B cell (primary cell): ENCODE measurements around the gene SCN3B. TPM values are rescaled to one million over a fixed set of nuclear protein-coding genes. Genes with fewer than 3 reads are reported as not detected.

Experiments used
- ATAC-seq: fragments of 200-7000 bp; cut with Tn5 transposase; one replicate; pipeline ENCODE4 v1.10.0; 2021; ENCODE audit warnings: low read depth, mild to moderate bottlenecking, moderate number of reproducible peaks, moderate library complexity
- CTCF ChIA-PET: fragments of 350-600 bp; sonication (Branson Sonifier 250); formaldehyde crosslinking; loops from one replicate; lab custom pipeline; 2021; ENCODE audit warnings: antibody characterized with exemption, inconsistent platforms; lab: Charles Lee
- POLR2A ChIA-PET: fragments of 350-600 bp; sonication (Branson Sonifier 250); formaldehyde crosslinking; loops from one replicate; lab custom pipeline; 2021; ENCODE audit warnings: antibody characterized with exemption; lab: Charles Lee
- DNase-seq: peaks from one replicate; pipeline ENCODE4 v3.0.0; 2013
- H2AFZ ChIP-seq: 2 replicates; pipeline ENCODE4 v1.6.1; 2012; ENCODE audit warnings: mild to moderate bottlenecking, low read depth, low read length; ENCODE audit not compliant: insufficient read depth, poor library complexity, severe bottlenecking
- H3K27ac ChIP-seq, 2 donors: 1 replicate in 1 of 2; 2 replicates in 1 of 2; pipeline ENCODE4 v1.5.1; 2012 to 2013; ENCODE audit warnings: low read length in 2 of 2, mild to moderate bottlenecking in 2 of 2, moderate library complexity in 1 of 2
- H3K27me3 ChIP-seq, 4 experiments: fragments of 200-600 bp in 1 of 4; sonication (generic) in 1 of 4; replicated peaks in 1 of 4; 1 replicate in 2 of 4; 2 replicates in 2 of 4; pipeline versions ENCODE4 v1.6.1 to v1.7.0; 2013 to 2016; ENCODE audit warnings: low read length in 3 of 4, mild to moderate bottlenecking in 2 of 4, mixed read lengths in 1 of 4, moderate library complexity in 1 of 4; ENCODE audit not compliant: insufficient read depth in 4 of 4, control insufficient read depth in 3 of 4; ENCODE audit errors: control extremely low read depth in 1 of 4
- H3K36me3 ChIP-seq, 2 experiments: replicated peaks in 1 of 2; 1 replicate in 1 of 2; 2 replicates in 1 of 2; pipeline versions ENCODE4 v1.6.1 to v1.7.1; 2013; ENCODE audit warnings: low read length in 1 of 2; ENCODE audit not compliant: insufficient read depth in 2 of 2, control insufficient read depth in 1 of 2; ENCODE audit errors: control extremely low read depth in 1 of 2, extremely low read depth in 1 of 2
- H3K4me1 ChIP-seq, 2 donors: fragments of 200-600 bp in 1 of 2; sonication (generic) in 1 of 2; 1 replicate in 1 of 2; 2 replicates in 1 of 2; pipeline versions ENCODE4 v1.5.1 to v1.6.1; 2013 to 2017; ENCODE audit warnings: low read length in 2 of 2; ENCODE audit not compliant: control insufficient read depth in 2 of 2, insufficient read depth in 2 of 2
- H3K4me2 ChIP-seq: replicated peaks from 2 replicates; pipeline ENCODE3; 2012; ENCODE audit warnings: mild to moderate bottlenecking, low read depth, low read length; ENCODE audit not compliant: poor library complexity, severe bottlenecking
- H3K4me3 ChIP-seq, 5 experiments: fragments of 200-600 bp in 1 of 5; sonication (generic) in 1 of 5; 1 replicate in 3 of 5; 2 replicates in 2 of 5; pipeline versions ENCODE4 v1.5.1 to v1.7.0; 2011 to 2016; ENCODE audit warnings: low read length in 4 of 5, mild to moderate bottlenecking in 4 of 5, low read depth in 2 of 5, control low read depth in 1 of 5, moderate library complexity in 1 of 5; ENCODE audit not compliant: insufficient read depth in 1 of 5; ENCODE audit errors: control extremely low read depth in 1 of 5, extremely low read depth in 1 of 5
- H3K79me2 ChIP-seq: fragments of 200-600 bp; sonication (generic); one replicate; pipeline ENCODE4 v1.6.0; 2016; ENCODE audit warnings: low read length; ENCODE audit not compliant: control insufficient read depth, insufficient read depth
- H3K9ac ChIP-seq: fragments of 200-600 bp; sonication (generic); 2 replicates; pipeline ENCODE4 v1.6.1; 2017; ENCODE audit warnings: mild to moderate bottlenecking, low read length, moderate library complexity
- H3K9me3 ChIP-seq, 3 donors: one replicate each; pipeline versions ENCODE4 v1.6.1 to v1.7.1; 2013; ENCODE audit warnings: low read length in 2 of 3; ENCODE audit not compliant: control insufficient read depth in 2 of 3, insufficient read depth in 1 of 3; ENCODE audit errors: control extremely low read depth in 1 of 3
- H4K20me1 ChIP-seq: 2 replicates; pipeline ENCODE4 v1.6.0; 2012; ENCODE audit warnings: mild to moderate bottlenecking, low read length; ENCODE audit not compliant: insufficient read depth, control insufficient read depth, poor library complexity, severe bottlenecking
- H3K27ac Mint-ChIP-seq: one replicate; pipeline ENCODE4 v1.8.0; 2021; ENCODE audit warnings: mixed read lengths
- H3K27me3 Mint-ChIP-seq: one replicate; pipeline ENCODE4 v1.8.0; 2021; ENCODE audit warnings: mixed read lengths
- H3K4me1 Mint-ChIP-seq: one replicate; pipeline ENCODE4 v1.8.0; 2021; ENCODE audit warnings: mixed read lengths
- H3K4me3 Mint-ChIP-seq: one replicate; pipeline ENCODE4 v1.8.0; 2021; ENCODE audit warnings: mixed read lengths
- H3K9me3 Mint-ChIP-seq: one replicate; pipeline ENCODE4 v1.8.0; 2022; ENCODE audit warnings: mixed read lengths; ENCODE audit not compliant: insufficient read depth
- EZH2 ChIP-seq: IDR thresholded peaks from 2 replicates; pipeline ENCODE4 v1.6.1; 2012; ENCODE audit warnings: borderline replicate concordance, low read depth, mild to moderate bottlenecking, moderate library complexity, low read length; ENCODE audit not compliant: insufficient read depth, poor library complexity, severe bottlenecking
- WGBS: methylation state at CpG from one replicate; pipeline ENCODE4 v1.1.5; 2013; ENCODE audit warnings: missing lambda C conversion rate; ENCODE audit not compliant: insufficient coverage; 5-methylcytosine and 5-hydroxymethylcytosine counted together
- intact Hi-C: fragments of 100-400 bp; cut with micrococcal nuclease; formaldehyde crosslinking; loops from one replicate; pipeline ENCODE4 v1.10.0; 2022
- polyA plus RNA-seq: library from polyadenylated mRNA; depleted of rRNA; stranded (reverse); fragments of >200 nt; gene quantifications from 2 replicates; pipeline ENCODE4 v1.2.3, GENCODE V29; 2012
- total RNA-seq, 2 donors: library from RNA; stranded (reverse); fragments of 120-200 nt in 1 of 2; gene quantifications; 1 replicate in 1 of 2; 2 replicates in 1 of 2; pipeline versions ENCODE4 v1.2.3 to v1.2.4, GENCODE V29; 2013 to 2022
- TF ChIP-seq, protein P1 (sequence below): fragments of 200-600 bp; IDR thresholded peaks from one replicate; pipeline ENCODE4 v1.8.0; 2022; ENCODE audit warnings: antibody characterized with exemption, mild to moderate bottlenecking

The SCN3B gene
- total and polyA plus RNA-seq, 2 donors (not counting 1 experiment from before 2014, with no cell fraction given), result not detected

DNA sequence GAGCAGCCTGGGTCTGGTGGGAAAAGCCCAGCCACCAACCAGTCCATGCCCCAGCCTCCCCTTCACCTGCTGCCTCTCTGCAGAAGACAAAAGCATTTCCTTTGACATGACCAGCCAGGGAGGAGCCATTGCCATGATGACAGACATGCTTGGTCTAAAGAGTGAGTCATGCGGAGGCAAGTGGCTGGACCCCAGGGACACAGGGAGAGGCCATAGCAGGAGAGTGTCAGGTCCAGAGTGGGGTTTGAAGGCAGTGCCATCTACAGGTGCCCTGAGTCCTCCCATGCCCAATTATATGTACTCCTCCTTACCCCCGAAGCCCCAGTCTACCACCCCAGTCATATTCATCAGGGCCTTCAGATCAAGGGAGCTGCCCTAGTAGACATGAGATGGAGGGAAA, 67.4 kb downstream of the SCN3B start:
- H3K27ac ChIP-seq, result no peak overlapping the region
- no peaks in the 10 kb centered on the region for H3K4me1 ChIP-seq
- Mint-ChIP-seq H3K9me3 (no peaks in the 10 kb centered on the region), H3K4me3 (no peak overlapping the region), H3K4me1 (no peaks in the 10 kb centered on the region), H3K27ac (no peak overlapping the region), H3K27me3 (no peaks in the 10 kb centered on the region)
- TF ChIP-seq, protein P1, sequence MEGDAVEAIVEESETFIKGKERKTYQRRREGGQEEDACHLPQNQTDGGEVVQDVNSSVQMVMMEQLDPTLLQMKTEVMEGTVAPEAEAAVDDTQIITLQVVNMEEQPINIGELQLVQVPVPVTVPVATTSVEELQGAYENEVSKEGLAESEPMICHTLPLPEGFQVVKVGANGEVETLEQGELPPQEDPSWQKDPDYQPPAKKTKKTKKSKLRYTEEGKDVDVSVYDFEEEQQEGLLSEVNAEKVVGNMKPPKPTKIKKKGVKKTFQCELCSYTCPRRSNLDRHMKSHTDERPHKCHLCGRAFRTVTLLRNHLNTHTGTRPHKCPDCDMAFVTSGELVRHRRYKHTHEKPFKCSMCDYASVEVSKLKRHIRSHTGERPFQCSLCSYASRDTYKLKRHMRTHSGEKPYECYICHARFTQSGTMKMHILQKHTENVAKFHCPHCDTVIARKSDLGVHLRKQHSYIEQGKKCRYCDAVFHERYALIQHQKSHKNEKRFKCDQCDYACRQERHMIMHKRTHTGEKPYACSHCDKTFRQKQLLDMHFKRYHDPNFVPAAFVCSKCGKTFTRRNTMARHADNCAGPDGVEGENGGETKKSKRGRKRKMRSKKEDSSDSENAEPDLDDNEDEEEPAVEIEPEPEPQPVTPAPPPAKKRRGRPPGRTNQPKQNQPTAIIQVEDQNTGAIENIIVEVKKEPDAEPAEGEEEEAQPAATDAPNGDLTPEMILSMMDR, result no peak
- TF ChIP-seq EZH2, result no peak
- H3K4me2 ChIP-seq, result no peak overlapping the region
- no peak overlapping the region for H3K9ac ChIP-seq
- 100% methylated on average over 1 of the region's 2 CpGs for WGBS
- H2AFZ ChIP-seq, result no peak overlapping the region
- H3K79me2 ChIP-seq, result no peaks in the 10 kb centered on the region
- H3K4me3 ChIP-seq, result no peak overlapping the region
- ChIA-PET POLR2A (no interaction called here), CTCF (no interaction called here)
- intact Hi-C loops, result no loop called here
- H3K9me3 ChIP-seq, result no peaks in the 10 kb centered on the region
- DNase-seq (no peak), ATAC-seq (no peak)
- no peaks in the 10 kb centered on the region for H3K36me3 ChIP-seq
- H4K20me1 ChIP-seq, result no peaks in the 10 kb centered on the region
- H3K27me3 ChIP-seq, result no peaks in the 10 kb centered on the region

DNA sequence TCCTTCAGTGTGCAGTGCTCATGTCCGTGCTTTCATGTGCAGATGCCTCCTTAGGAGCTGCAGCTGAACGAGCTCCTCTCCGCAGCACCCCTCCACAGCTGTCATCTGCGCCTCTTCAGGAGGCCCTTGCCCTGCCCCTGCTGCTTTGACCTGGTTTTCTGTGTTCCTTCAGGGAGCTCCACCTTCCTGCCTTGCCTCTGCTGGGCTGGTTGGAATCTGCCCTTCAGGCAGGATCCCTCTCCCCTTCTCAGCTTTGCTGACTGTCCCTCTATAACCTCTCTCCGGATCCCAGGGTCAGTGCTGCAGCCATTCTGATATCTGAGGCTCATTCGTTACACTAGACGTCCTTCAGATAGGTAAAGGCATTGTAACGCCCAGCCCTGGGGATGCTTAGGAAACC, 67.9 kb downstream of the SCN3B start:
- Histone ChIP-seq H3K27ac (no peak overlapping the region), H4K20me1 (no peaks in the 10 kb centered on the region), H3K79me2 (no peaks in the 10 kb centered on the region), H2AFZ (no peak overlapping the region), H3K4me3 (no peak overlapping the region), H3K4me1 (no peaks in the 10 kb centered on the region), H3K9me3 (no peaks in the 10 kb centered on the region), H3K9ac (no peak overlapping the region), H3K4me2 (no peak overlapping the region), H3K36me3 (no peaks in the 10 kb centered on the region), H3K27me3 (no peaks in the 10 kb centered on the region)
- DNase-seq, result no peak
- no peaks in the 10 kb centered on the region for H3K9me3 Mint-ChIP-seq
- ChIA-PET CTCF (interaction anchor here (1.5 to 1.6 kb wide), 2 partner anchors 10 to 124 kb away, joined by 3 to 5 read pairs; no protein-coding TSS in a partner anchor), POLR2A (no interaction called here)
- WGBS, result over 99% methylated on average over 8 of the region's 8 CpGs
- H3K4me1 Mint-ChIP-seq, result no peaks in the 10 kb centered on the region
- no peak overlapping the region for H3K4me3 Mint-ChIP-seq
- no peaks in the 10 kb centered on the region for H3K27me3 Mint-ChIP-seq
- no peak for ATAC-seq
- intact Hi-C loops, result no loop called here
- TF ChIP-seq, protein P1, result no peak
- no peak for TF ChIP-seq EZH2
- H3K27ac Mint-ChIP-seq, result no peak overlapping the region
